ENCODE measurements around the gene KLKB1.
A peak's percentile ranks its signal among the peaks of the same experiment; 100 is the strongest.
"Not testable (repeated sequence)": the region's sequence is repeated elsewhere in the genome, so short reads cannot be mapped to it uniquely, and the experiment has no call there.

Gene KLKB1

GRCh38 chr4:186265683-186266652 lies 38.7 kb downstream of the KLKB1 start, which contains the start of gene F11:
Gene F11, plus strand, starts transcription at chr4:186266189. Its CDS starts 948 bp downstream, at chr4:186267137.
- no peak for DNase-seq

- DNase-seq = no peak
Observed at GRCh38 chr4:186266729-186267456, 39.6 kb downstream of the KLKB1 start.

- DNase-seq = no peak
Observed at GRCh38 chr4:186271081-186271678, 43.9 kb downstream of the KLKB1 start.

- no peak for DNase-seq
Observed at GRCh38 chr4:186272699-186273391, 45.5 kb downstream of the KLKB1 start.

GRCh38 chr4:186273392-186273789 lies 46.1 kb downstream of the KLKB1 start:
- DNase-seq = not testable (repeated sequence)

- DNase-seq = no peak
Observed at GRCh38 chr4:186283311-186283710, 56.0 kb downstream of the KLKB1 start.

- DNase-seq = no peak
Observed at GRCh38 chr4:186285147-186285546, 57.8 kb downstream of the KLKB1 start.

GRCh38 chr4:186286581-186286980 lies 59.3 kb downstream of the KLKB1 start:
- no peak for DNase-seq

GRCh38 chr4:186291256-186291890 lies 64.1 kb downstream of the KLKB1 start:
- DNase-seq = no peak

GRCh38 chr4:186294160-186294559 lies 66.9 kb downstream of the KLKB1 start:
- no peak for DNase-seq

- DNase-seq = no peak
Observed at GRCh38 chr4:186296481-186296880, 69.2 kb downstream of the KLKB1 start.

- peak; percentile 54 for DNase-seq
Observed at GRCh38 chr4:186297013-186297645, 69.8 kb downstream of the KLKB1 start.

GRCh38 chr4:186298031-186298647 lies 70.8 kb downstream of the KLKB1 start:
- DNase-seq = no peak

GRCh38 chr4:186299291-186299690 lies 72.0 kb downstream of the KLKB1 start:
- no peak for DNase-seq

GRCh38 chr4:186300659-186301390 lies 73.5 kb downstream of the KLKB1 start:
- DNase-seq = no peak

- no peak for DNase-seq
Observed at GRCh38 chr4:186304216-186304615, 76.9 kb downstream of the KLKB1 start.

GRCh38 chr4:186304866-186305505 lies 77.7 kb downstream of the KLKB1 start:
- DNase-seq = no peak

- DNase-seq = no peak
Observed at GRCh38 chr4:186307497-186307896, 80.2 kb downstream of the KLKB1 start.

- DNase-seq = no peak
Observed at GRCh38 chr4:186307916-186308315, 80.6 kb downstream of the KLKB1 start.

Data from EL (cell line).